ENCODE results near the gene NAT10.

The NAT10 gene

DNA sequence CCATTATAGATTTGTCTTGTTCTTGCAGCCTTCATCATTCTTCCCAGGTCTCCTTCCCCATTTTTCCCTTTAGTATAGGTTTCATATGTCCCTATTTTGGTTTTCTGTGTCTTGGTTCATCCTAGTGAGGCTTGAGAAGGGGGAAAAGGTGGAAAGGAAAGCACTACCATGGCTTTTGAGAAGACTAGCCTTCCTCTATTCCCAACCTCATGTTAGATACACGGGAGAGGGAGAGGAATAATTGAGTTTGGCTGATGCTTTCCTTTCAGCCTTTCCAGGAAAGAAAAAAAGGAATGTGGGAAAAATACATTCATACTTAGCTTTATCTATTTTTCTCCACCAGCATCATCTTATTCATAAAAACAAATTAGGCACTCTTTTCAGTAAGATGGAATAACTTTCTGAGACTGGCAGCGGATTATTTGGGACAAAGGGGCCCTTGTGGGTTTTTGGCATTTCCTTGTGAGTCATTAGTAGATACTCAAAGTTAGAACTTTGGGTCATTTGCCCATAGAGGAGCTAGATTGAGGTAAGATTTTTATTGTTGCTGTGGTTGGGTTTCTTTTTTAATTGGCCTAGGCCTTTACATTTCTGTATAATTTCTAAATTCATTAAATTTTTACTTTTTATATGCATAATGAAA lies 30.1 kb upstream of the NAT10 start:
- ATAC-seq = peak; percentile 78
- TF ChIP-seq OSR1 (CRISPR knock-in tag; IDR thresholded peaks at IDR 0.05) (no peak), SNAI2 (CRISPR knock-in tag; IDR thresholded peaks at IDR 0.05) (0 out of 2 replicates have a peak, but pooled peaks have one; percentile 28), BACH2 (CRISPR knock-in tag; IDR thresholded peaks at IDR 0.05; ENCODE audit: borderline replicate concordance) (no peak), ZFP3 (CRISPR knock-in tag; IDR thresholded peaks at IDR 0.05) (0 out of 2 replicates have a peak, but pooled peaks have one; percentile 39), ISL1 (CRISPR knock-in tag; IDR thresholded peaks at IDR 0.05) (peak; percentile 39; the same call in 1 of the 2 replicates)

- TF ChIP-seq ZFP30 (CRISPR knock-in tag; IDR thresholded peaks at IDR 0.05) = no peak
- no peak for TF ChIP-seq ZNF8 (CRISPR knock-in tag; IDR thresholded peaks at IDR 0.05)
- TF ChIP-seq, protein P1, sequence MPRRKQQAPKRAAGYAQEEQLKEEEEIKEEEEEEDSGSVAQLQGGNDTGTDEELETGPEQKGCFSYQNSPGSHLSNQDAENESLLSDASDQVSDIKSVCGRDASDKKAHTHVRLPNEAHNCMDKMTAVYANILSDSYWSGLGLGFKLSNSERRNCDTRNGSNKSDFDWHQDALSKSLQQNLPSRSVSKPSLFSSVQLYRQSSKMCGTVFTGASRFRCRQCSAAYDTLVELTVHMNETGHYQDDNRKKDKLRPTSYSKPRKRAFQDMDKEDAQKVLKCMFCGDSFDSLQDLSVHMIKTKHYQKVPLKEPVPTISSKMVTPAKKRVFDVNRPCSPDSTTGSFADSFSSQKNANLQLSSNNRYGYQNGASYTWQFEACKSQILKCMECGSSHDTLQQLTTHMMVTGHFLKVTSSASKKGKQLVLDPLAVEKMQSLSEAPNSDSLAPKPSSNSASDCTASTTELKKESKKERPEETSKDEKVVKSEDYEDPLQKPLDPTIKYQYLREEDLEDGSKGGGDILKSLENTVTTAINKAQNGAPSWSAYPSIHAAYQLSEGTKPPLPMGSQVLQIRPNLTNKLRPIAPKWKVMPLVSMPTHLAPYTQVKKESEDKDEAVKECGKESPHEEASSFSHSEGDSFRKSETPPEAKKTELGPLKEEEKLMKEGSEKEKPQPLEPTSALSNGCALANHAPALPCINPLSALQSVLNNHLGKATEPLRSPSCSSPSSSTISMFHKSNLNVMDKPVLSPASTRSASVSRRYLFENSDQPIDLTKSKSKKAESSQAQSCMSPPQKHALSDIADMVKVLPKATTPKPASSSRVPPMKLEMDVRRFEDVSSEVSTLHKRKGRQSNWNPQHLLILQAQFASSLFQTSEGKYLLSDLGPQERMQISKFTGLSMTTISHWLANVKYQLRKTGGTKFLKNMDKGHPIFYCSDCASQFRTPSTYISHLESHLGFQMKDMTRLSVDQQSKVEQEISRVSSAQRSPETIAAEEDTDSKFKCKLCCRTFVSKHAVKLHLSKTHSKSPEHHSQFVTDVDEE (CRISPR knock-in tag; IDR thresholded peaks at IDR 0.05) = no peak
- TF ChIP-seq TCF4 (CRISPR knock-in tag; IDR thresholded peaks at IDR 0.05; ENCODE audit: borderline replicate concordance) = no peak
- no peak for TF ChIP-seq ISL1 (CRISPR knock-in tag; IDR thresholded peaks at IDR 0.05)
- no peak for TF ChIP-seq SNAI2 (CRISPR knock-in tag; IDR thresholded peaks at IDR 0.05)
- no peak for TF ChIP-seq ZNF70 (CRISPR knock-in tag; IDR thresholded peaks at IDR 0.05)
- no peak for TF ChIP-seq ESRRG (CRISPR knock-in tag; IDR thresholded peaks at IDR 0.05)
- no peak for TF ChIP-seq ZNF565 (CRISPR knock-in tag; conservative IDR thresholded peaks at IDR 0.05; ENCODE audit: low read depth)
- TF ChIP-seq ZFP3 (CRISPR knock-in tag; IDR thresholded peaks at IDR 0.05) = no peak
- TF ChIP-seq CREB5 (CRISPR knock-in tag; IDR thresholded peaks at IDR 0.05; ENCODE audit: low read depth) = no peak
- ATAC-seq = no peak
These were observed 24.8 kb upstream of the NAT10 start for GRCh38 chr11:34080609-34081008.

GRCh38 chr11:34084637-34085036 lies 20.8 kb upstream of the NAT10 start:
- no peak for TF ChIP-seq POU6F1 (CRISPR knock-in tag; IDR thresholded peaks at IDR 0.05; ENCODE audit: borderline replicate concordance, low read depth)
- TF ChIP-seq ARNTL (CRISPR knock-in tag; IDR thresholded peaks at IDR 0.05; ENCODE audit: borderline replicate concordance, low read depth) = no peak
- TF ChIP-seq RARB (CRISPR knock-in tag; IDR thresholded peaks at IDR 0.05) = no peak
- TF ChIP-seq ZC3H10 (CRISPR knock-in tag; IDR thresholded peaks at IDR 0.05) = no peak
- TF ChIP-seq ZFP30 (CRISPR knock-in tag; IDR thresholded peaks at IDR 0.05) = no peak
- TF ChIP-seq OSR1 (CRISPR knock-in tag; IDR thresholded peaks at IDR 0.05) = no peak
- TF ChIP-seq TOX (CRISPR knock-in tag; IDR thresholded peaks at IDR 0.05; ENCODE audit: borderline replicate concordance) = no peak
- TF ChIP-seq ZNF565 (CRISPR knock-in tag; conservative IDR thresholded peaks at IDR 0.05; ENCODE audit: low read depth) = no peak
- no peak for ATAC-seq

DNA sequence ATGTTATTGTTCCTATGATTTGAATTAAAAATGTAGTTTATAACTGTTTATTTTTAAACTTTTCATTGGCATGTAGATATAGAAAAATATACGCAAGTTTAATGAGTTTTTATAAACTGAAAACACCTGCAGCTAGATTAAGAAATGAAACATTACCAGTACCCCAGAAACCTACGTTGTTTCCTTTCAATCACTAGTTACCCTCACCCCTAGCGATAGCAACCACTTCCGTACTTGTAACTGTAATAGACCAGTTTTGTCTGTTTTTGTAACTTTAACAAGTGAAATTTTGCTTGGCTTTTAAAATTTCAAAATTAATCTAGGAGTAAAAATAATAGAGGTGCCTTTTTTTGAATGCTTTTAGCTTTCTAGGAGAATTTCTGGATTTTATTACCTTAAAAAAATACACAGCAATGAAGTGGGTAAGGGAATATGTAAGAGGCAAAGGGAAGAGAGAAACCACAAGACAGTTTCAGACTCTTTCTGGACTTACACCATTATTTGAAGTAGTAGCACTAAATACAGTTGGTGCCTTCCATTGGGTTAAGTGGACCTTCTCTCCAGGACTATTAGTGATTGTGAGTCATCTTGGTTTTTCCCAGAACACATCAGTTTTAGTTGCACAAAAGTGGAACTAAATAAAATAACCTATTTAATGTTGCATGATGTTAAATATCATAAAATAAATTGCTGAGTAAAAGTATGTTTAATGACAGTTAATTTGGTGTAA lies 18.7 kb upstream of the NAT10 start:
- TF ChIP-seq PPARA (CRISPR knock-in tag; IDR thresholded peaks at IDR 0.05; ENCODE audit: borderline replicate concordance) (no peak), CSRNP3 (CRISPR knock-in tag; IDR thresholded peaks at IDR 0.05) (no peak)
- no peak for ATAC-seq
